Esophagus squamous epithelium (tissue), 5 donors: Measurements from ENCODE around the gene HOXB8. TPM values are rescaled to one million over a fixed set of nuclear protein-coding genes. Genes with fewer than 3 reads are reported as not detected.

Source experiments
- DNase-seq: peaks from one replicate; lab custom pipeline; 2025; lab: John Stamatoyannopoulos, UW
- H3K27ac ChIP-seq, 4 donors: fragments of 200-600 bp; sonication (generic); one replicate each; pipeline ENCODE4 v1.5.1; 2016 to 2019; ENCODE audit warnings: mild to moderate bottlenecking in 1 of 4
- H3K27me3 ChIP-seq, 4 donors: fragments of 200-600 bp; sonication (generic); 1 replicate in 3 of 4; 2 replicates in 1 of 4; pipeline versions ENCODE4 v1.5.1 to v1.6.0; 2017 to 2021; ENCODE audit warnings: antibody characterized with exemption in 1 of 4
- H3K36me3 ChIP-seq, 3 donors: fragments of 200-600 bp; sonication (generic); one replicate each; pipeline ENCODE4 v1.5.1; 2016 to 2019
- H3K4me1 ChIP-seq, 3 donors: fragments of 200-600 bp; sonication (generic); one replicate each; pipeline ENCODE4 v1.5.1; 2017 to 2019
- H3K4me3 ChIP-seq, 4 donors: fragments of 200-600 bp; sonication (generic); 1 replicate in 3 of 4; 2 replicates in 1 of 4; pipeline ENCODE4 v1.5.1; 2016 to 2019; ENCODE audit warnings: mild to moderate bottlenecking in 2 of 4, moderate library complexity in 1 of 4
- H3K9me3 ChIP-seq, 3 donors: fragments of 200-600 bp; sonication (generic); one replicate each; pipeline ENCODE4 v1.5.1; 2016 to 2019
- CTCF ChIP-seq, 6 experiments: fragments of 450-650 bp in 4 of 6; fragments of 200-600 bp in 2 of 6; sonication (generic) in 2 of 6; IDR thresholded peaks; one replicate each; pipeline ENCODE4 v1.5.1; 2016 to 2019; ENCODE audit warnings: antibody characterized with exemption in 6 of 6, mild to moderate bottlenecking in 4 of 6, moderate library complexity in 4 of 6
- POLR2A ChIP-seq, 4 donors: fragments of 450-650 bp; IDR thresholded peaks; one replicate each; pipeline ENCODE4 v1.6.1; 2017; ENCODE audit warnings: antibody characterized with exemption in 4 of 4, mild to moderate bottlenecking in 4 of 4, moderate library complexity in 3 of 4
- WGBS, 2 donors: methylation state at CpG; one replicate each; pipeline ENCODE4 v1.1.5; 2018; 5-methylcytosine and 5-hydroxymethylcytosine counted together
- intact Hi-C: fragments of 100-400 bp; cut with DNase I; formaldehyde crosslinking; loops from one replicate; pipeline ENCODE4 v1.15.0; 2022
- total RNA-seq, 4 donors: library from RNA; depleted of rRNA; stranded (reverse); fragments of >200 nt; gene quantifications; one replicate each; pipeline ENCODE4 v1.1.0, GENCODE V29; 2016
- donor health status: DM: yes; HTN: yes; CAD: no.

Gene HOXB8
- not detected for total RNA-seq

- Histone ChIP-seq H3K4me3 (peak within 1 kb of the TSS in 1 of 4 donors; percentile 40), H3K36me3 (no peaks in the 10 kb centered on the region), H3K27ac (no peak within 1 kb of the TSS), H3K9me3 (no peaks in the 10 kb centered on the region), H3K4me1 (peaks cover 13 to 59% (median 37%) of the 10 kb centered on the region in 3 donors), H3K27me3 (peaks cover 57 to 100% (median 85%) of the 10 kb centered on the region in 4 donors)
- DNase-seq: no peak
- intact Hi-C loops: no loop called here
- 17 to 30% methylated on average over 39 to 40 of the region's 41 CpGs for WGBS, 2 donors
- no peak for TF ChIP-seq POLR2A (IDR thresholded peaks at IDR 0.05)
- TF ChIP-seq CTCF (IDR thresholded peaks at IDR 0.05): no peak
These were observed at the start of gene HOXB8 for GRCh38 chr17:48615047-48615962. TSS of gene HOXB8 (minus strand) at chr17:48615292. CDS start at chr17:48614704, 588 bp downstream.

- H3K9me3 ChIP-seq: no peaks in the 10 kb centered on the region
- no peaks in the 10 kb centered on the region for H3K36me3 ChIP-seq
- H3K27ac ChIP-seq: no peak overlapping the region
- intact Hi-C loops: no loop called here
- no peaks in the 10 kb centered on the region for H3K4me1 ChIP-seq
- peaks cover 0 to 94% (median 0%) of the 10 kb centered on the region in 4 donors for H3K27me3 ChIP-seq
- DNase-seq: no peak
- WGBS, 2 donors: 73 to 83% methylated on average over 6 to 8 of the region's 8 CpGs
- no peak overlapping the region for H3K4me3 ChIP-seq
- peak in 1 of 6 experiments; percentile 10 for TF ChIP-seq CTCF (IDR thresholded peaks at IDR 0.05)
- no peak for TF ChIP-seq POLR2A (IDR thresholded peaks at IDR 0.05)
These were observed 48.2 kb upstream of the HOXB8 start for GRCh38 chr17:48663134-48663924.

- TF ChIP-seq CTCF (IDR thresholded peaks at IDR 0.05) (no peak), POLR2A (IDR thresholded peaks at IDR 0.05) (no peak)
- intact Hi-C loops: no loop called here
- no peak for DNase-seq
- Histone ChIP-seq H3K4me3 (no peak overlapping the region), H3K27me3 (peaks cover 0 to 71% (median 0%) of the 10 kb centered on the region in 4 donors), H3K27ac (no peak overlapping the region), H3K36me3 (no peaks in the 10 kb centered on the region), H3K9me3 (no peaks in the 10 kb centered on the region), H3K4me1 (no peaks in the 10 kb centered on the region)
These were observed 40.8 kb upstream of the HOXB8 start for GRCh38 chr17:48655913-48656312.

- H3K27me3 ChIP-seq: peaks cover 10 to 96% (median 23%) of the 10 kb centered on the region in 4 donors
- intact Hi-C loops: no loop called here
- no peaks in the 10 kb centered on the region for H3K36me3 ChIP-seq
- H3K4me3 ChIP-seq: no peak overlapping the region
- H3K4me1 ChIP-seq: peaks cover 8 to 20% (median 8%) of the 10 kb centered on the region in 3 donors
- WGBS, 2 donors: 60 to 97% methylated on average over 1 of the region's 1 CpG
- H3K27ac ChIP-seq: no peak overlapping the region
- DNase-seq: no peak
- H3K9me3 ChIP-seq: no peaks in the 10 kb centered on the region
- TF ChIP-seq CTCF (IDR thresholded peaks at IDR 0.05): no peak
- no peak for TF ChIP-seq POLR2A (IDR thresholded peaks at IDR 0.05)
These were observed 34.6 kb upstream of the HOXB8 start for GRCh38 chr17:48649741-48650140.

GRCh38 chr17:48647963-48648245 is 32.8 kb upstream of the HOXB8 start:
- H3K4me1 ChIP-seq: peaks cover 8 to 20% (median 8%) of the 10 kb centered on the region in 3 donors
- intact Hi-C loops: no loop called here
- 61 to 63% methylated on average over 1 of the region's 1 CpG for WGBS, 2 donors
- no peaks in the 10 kb centered on the region for H3K36me3 ChIP-seq
- H3K27ac ChIP-seq: no peak overlapping the region
- H3K4me3 ChIP-seq: peak overlapping the region in 1 of 4 donors; percentile 61
- no peak for TF ChIP-seq CTCF (IDR thresholded peaks at IDR 0.05)
- TF ChIP-seq POLR2A (IDR thresholded peaks at IDR 0.05): no peak
- H3K9me3 ChIP-seq: no peaks in the 10 kb centered on the region
- peaks cover 17 to 98% (median 28%) of the 10 kb centered on the region in 4 donors for H3K27me3 ChIP-seq
- DNase-seq: no peak
